Bronchial epithelial cell (primary cell): ENCODE data around the gene NUDT4. TPM values are rescaled to one million over a fixed set of nuclear protein-coding genes. Genes with fewer than 3 reads are reported as not detected.

Experiments used
- DNase-seq: peaks from one replicate; pipeline ENCODE4 v3.0.0-alpha.2; 2010; ENCODE audit warnings: low read depth
- FAIRE-seq: peaks from 2 replicates; lab custom pipeline; 2011; peaks lifted over from hg19 to GRCh38; lab: Jason Lieb, UNC
- H3K27me3 ChIP-seq: 2 replicates; pipeline ENCODE4 v1.5.1; 2011; ENCODE audit warnings: low read length; ENCODE audit not compliant: control insufficient read depth, insufficient read depth
- H3K36me3 ChIP-seq: 2 replicates; pipeline ENCODE4 v1.5.1; 2011; ENCODE audit warnings: low read length; ENCODE audit not compliant: control insufficient read depth, insufficient read depth
- H3K4me3 ChIP-seq: 2 replicates; pipeline ENCODE4 v1.5.1; 2011; ENCODE audit warnings: mild to moderate bottlenecking, low read depth, low read length, control low read depth
- total RNA-seq: library from RNA; depleted of rRNA; stranded (reverse); fragments of >200 nt; gene quantifications from 2 replicates; pipeline ENCODE4 v1.2.1, GENCODE V29; 2014
- TF ChIP-seq, protein P1 (sequence below): IDR thresholded peaks from 2 replicates; pipeline ENCODE4 v1.5.1; 2011; ENCODE audit warnings: mild to moderate bottlenecking, moderate library complexity, low read length, control low read depth, inconsistent platforms; ENCODE audit not compliant: insufficient read depth, severe bottlenecking

NUDT4 gene
- total RNA-seq, 1 donor from 2014 or later = 34.2 TPM

- TF ChIP-seq, protein P1, sequence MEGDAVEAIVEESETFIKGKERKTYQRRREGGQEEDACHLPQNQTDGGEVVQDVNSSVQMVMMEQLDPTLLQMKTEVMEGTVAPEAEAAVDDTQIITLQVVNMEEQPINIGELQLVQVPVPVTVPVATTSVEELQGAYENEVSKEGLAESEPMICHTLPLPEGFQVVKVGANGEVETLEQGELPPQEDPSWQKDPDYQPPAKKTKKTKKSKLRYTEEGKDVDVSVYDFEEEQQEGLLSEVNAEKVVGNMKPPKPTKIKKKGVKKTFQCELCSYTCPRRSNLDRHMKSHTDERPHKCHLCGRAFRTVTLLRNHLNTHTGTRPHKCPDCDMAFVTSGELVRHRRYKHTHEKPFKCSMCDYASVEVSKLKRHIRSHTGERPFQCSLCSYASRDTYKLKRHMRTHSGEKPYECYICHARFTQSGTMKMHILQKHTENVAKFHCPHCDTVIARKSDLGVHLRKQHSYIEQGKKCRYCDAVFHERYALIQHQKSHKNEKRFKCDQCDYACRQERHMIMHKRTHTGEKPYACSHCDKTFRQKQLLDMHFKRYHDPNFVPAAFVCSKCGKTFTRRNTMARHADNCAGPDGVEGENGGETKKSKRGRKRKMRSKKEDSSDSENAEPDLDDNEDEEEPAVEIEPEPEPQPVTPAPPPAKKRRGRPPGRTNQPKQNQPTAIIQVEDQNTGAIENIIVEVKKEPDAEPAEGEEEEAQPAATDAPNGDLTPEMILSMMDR = no peak
- FAIRE-seq = no peak
- peak; percentile 66 for DNase-seq
- H3K4me3 ChIP-seq = peak overlapping the region; percentile 78
- H3K27me3 ChIP-seq = no peaks in the 10 kb centered on the region
- H3K36me3 ChIP-seq = no peaks in the 10 kb centered on the region
These were observed 62.5 kb downstream of the NUDT4 start for GRCh38 chr12:93440043-93440835.

- peak overlapping the region; percentile 78 for H3K4me3 ChIP-seq
These were observed 63.4 kb downstream of the NUDT4 start for GRCh38 chr12:93441081-93441616.

DNA sequence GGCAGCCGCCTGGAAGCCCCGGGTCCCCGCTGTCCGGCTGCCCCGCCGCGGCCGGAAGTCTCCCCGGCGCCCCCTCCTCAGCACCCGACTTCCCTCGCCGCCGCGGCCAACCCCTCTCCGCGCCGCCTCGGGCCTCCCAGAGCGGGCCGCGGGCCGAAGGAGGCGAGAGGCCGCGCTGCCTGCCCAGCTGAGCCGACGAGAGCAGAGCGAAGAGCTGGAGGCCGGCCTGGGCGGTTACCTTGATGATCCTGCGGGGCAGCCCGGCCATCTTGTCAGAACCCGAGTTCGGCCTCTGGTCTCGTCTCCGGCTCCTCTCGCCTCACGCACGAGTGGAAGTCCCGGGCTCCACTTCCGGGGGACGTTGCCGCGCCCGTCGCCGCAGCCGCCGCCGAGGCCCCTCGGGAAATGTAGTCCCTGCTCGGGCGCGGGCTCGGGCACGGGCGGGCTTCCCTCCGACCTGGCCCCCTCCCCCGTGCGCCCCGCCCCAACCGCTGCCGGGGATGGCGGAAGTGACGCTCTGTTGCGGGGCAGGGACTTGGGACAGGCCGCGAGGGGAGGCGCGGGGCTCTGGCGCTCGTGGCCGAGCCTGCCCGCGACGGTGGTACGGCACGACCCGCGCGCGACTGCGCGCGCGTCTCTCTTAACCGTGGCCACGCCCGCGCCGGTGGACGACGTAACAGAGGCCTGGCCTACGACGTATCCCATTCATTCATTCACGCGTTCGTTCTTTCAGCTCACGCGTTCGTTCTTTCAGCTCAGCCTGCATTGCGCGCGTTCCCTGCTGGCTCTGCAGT lies 64.1 kb downstream of the NUDT4 start, which contains the start of gene UBE2N:
TSS of gene UBE2N (minus strand) at position 331 of the 794 bp plus-strand sequence. CDS start at position 268, 63 bp downstream.
- TF ChIP-seq, protein P1 = no peak
- H3K4me3 ChIP-seq = peak within 1 kb of the TSS; percentile 78
- H3K36me3 ChIP-seq = no peaks in the 10 kb centered on the region
- FAIRE-seq (no peak), DNase-seq (peak; percentile 80)
- no peaks in the 10 kb centered on the region for H3K27me3 ChIP-seq

More at GRCh38 chr12:93441081-93441616, 63.4 kb downstream of the NUDT4 start:
- Histone ChIP-seq H3K27me3 (no peaks in the 10 kb centered on the region), H3K36me3 (no peaks in the 10 kb centered on the region)
- TF ChIP-seq, protein P1 = no peak
- FAIRE-seq (no peak), DNase-seq (no peak)

GRCh38 chr12:93442411-93443340 lies 65.0 kb downstream of the NUDT4 start:
- Histone ChIP-seq H3K4me3 (peak overlapping the region; percentile 78), H3K36me3 (no peaks in the 10 kb centered on the region), H3K27me3 (no peaks in the 10 kb centered on the region)
- FAIRE-seq (no peak), DNase-seq (peak; percentile 59)
- TF ChIP-seq, protein P1 = no peak

DNA sequence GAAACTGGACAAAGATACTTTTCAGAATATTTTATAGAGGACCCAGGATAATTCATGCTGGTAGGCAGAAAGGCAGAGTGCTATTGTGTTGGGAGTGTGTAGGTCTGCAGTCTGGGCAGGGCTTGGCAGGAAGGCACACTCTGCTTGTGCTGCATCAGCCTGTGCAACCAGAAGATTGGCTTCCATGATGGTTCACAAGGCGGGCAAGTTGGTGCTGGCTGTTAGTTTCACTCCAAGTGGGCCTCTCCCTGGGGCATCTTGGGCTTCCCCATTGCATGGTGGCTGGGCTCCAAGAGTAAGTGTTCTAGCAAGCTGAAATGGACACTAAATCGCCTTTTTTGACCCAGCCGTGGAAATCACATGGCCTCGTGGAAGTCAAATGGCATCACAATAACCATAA lies 65.9 kb downstream of the NUDT4 start:
- H3K27me3 ChIP-seq = no peaks in the 10 kb centered on the region
- FAIRE-seq = no peak

More for the DNA sequence above, 65.9 kb downstream of the NUDT4 start:
- TF ChIP-seq, protein P1 = no peak
- DNase-seq = no peak
- no peak overlapping the region for H3K4me3 ChIP-seq
- no peaks in the 10 kb centered on the region for H3K36me3 ChIP-seq
